LoVo (cell line): Measurements from ENCODE around the gene ASTN2.

Experiments used
- DNase-seq: peaks from one replicate; pipeline ENCODE4 v3.0.0-alpha.2; 2016; ENCODE audit warnings: low spot score

The ASTN2 gene

GRCh38 chr9:117368684-117369230 lies 46.1 kb downstream of the ASTN2 start:
- DNase-seq, result no peak

- DNase-seq, result no peak
These were observed 49.4 kb downstream of the ASTN2 start for GRCh38 chr9:117365438-117365837.

DNA sequence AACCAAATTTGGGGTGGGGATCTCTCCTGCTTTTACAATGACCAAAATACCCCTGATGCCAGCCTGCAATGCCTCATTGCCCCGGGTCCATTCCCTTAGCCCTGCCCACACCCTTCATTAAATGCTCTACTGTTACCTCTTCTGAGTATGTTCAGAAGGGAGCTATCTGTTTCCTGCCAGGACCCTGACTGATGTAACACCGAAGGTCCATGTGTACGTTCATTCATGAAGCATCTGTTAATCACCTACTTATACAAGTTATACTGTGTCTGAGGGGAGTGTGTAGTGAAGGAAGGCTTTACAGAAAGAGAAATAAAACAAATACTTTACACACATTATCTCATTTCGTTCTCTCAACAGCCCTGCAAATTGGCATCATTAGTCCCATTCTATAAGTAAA lies 51.9 kb downstream of the ASTN2 start:
- no peak for DNase-seq

DNA sequence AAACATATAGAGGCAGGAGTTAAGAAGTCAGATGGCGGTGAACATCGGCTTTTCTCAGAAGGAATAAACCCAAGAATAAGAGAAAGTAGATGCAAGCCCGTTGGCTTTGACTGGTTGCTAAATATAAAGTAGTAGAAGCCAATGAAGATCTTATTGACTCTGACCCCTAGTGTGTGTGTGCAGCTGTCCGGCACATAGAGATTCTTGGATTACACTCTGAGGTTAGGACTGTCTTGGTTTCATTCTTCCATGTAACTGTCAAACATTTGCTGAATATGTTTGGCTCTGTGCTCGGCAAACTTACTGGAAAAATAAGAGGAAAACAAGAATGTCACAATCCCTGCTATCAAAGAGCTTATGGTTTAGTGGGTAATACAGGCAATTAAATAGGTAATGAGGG lies 54.9 kb downstream of the ASTN2 start:
- DNase-seq, result no peak

- DNase-seq, result no peak
These were observed 59.3 kb downstream of the ASTN2 start for GRCh38 chr9:117355542-117355941.

DNA sequence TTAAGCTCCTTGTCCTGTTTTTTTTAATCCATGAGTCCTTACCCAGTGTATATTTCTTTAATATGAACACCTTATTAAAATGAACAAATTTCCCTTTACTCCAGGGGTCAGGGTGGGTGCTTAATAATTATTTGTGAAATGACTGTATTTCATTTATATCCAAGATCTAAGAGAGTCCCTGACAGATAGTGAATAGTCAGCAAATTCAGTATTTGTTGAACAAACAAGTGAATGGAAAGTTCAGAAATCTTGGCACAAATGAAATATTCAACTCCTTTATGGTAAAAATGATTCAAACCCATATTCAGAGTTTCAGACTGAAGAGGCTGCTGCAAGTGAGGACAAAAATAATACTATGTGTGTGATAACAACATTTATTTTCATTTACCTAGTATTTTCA lies 59.9 kb downstream of the ASTN2 start:
- no peak for DNase-seq

- no peak for DNase-seq
These were observed 60.5 kb downstream of the ASTN2 start for GRCh38 chr9:117354244-117354847.

DNA sequence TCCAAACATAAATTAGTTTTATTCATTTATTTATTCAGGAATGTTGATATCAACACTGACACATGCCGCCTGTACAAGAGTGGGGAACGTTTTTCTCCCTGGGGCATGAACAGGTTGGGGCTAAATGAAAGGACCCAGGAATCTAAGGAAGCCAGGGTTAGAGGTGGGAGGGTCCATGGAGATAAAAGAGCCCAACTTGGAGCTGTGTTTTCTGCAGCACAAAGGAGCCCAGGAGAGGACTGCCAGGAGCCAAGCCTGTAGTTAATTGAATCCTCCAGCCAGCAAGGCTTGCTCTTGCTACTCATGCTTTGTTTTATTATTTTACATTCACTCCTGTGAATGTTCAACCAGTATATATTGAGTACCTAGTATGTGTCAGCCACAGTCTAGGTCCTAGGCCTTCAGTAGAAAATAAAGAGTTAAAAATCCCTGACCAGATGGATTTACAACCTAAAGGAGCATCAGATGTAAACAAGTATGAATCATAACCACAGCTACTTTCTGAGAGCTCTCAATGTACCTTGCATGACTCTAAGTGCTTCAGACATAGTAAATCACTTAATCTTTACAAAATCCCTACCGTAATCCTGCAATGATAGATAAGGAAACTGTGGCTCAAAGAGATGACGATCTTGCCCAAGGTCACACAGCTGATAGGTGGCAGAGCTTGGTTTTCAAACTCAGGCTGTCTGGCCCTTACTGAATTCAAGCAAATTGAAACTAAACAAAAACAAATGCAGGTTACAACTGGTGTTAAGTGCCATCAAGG lies 69.8 kb downstream of the ASTN2 start:
- no peak for DNase-seq

GRCh38 chr9:117343427-117343826 lies 71.4 kb downstream of the ASTN2 start:
- DNase-seq, result no peak

DNA sequence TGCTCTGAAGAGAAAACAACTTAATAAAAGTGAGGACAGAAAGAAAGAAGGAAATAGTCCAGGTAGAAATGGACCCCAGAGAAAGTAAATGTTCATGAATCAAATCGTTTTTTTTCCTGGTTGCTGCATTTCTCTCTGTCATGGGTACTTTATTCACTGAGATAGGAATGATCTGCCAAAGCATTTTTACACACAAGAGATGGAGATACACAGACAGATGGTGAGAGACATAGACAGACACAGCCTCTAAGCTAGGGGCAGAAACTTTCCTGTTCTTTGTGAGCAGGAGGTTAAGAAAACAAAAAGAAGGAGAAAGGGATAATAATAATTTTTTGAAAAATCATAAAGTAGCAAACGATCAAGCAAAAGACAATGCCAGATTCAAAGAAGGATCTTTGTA lies 73.7 kb downstream of the ASTN2 start:
- DNase-seq, result no peak

DNA sequence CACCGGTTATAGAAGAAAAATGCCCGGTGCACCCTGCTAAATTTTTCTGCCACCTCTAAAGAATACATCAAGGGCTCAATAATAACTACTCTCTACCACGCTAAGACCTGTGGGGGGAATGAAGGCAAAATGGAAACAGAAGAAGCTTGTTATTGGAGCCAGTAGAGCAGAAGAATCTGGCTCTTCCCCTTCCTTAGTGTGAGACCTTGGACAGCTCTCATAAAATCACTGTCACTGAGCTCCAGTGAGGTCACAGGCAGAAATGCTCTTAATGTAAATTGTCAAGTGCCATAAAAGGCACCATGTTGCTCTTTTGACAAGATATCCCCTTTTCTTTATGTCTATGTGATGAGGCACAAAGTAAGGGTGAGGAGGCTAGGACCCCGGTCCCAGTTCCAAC lies 74.4 kb downstream of the ASTN2 start:
- no peak for DNase-seq

- no peak for DNase-seq
These were observed 78.9 kb downstream of the ASTN2 start for GRCh38 chr9:117335837-117336433.

DNA sequence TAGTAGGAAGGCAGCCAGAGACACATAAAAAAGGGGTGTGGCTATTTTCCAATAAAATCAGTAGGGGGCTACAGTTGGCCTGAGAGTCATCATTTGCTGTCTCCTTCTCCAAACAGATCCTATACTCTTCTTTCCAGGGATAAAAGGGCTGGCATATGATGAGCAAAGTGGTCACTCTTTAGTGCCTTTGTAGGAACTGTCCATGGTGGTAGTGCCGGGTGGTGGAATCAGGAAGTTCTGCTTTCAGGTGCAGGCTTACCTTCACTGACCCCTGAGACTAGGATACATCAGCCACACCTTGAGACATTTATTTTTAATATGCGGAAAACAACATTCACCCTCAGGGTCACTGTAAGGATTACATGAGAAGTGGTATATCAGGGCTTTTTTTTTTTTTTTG lies 80.8 kb downstream of the ASTN2 start:
- no peak for DNase-seq

- no peak for DNase-seq
These were observed 89.0 kb downstream of the ASTN2 start for GRCh38 chr9:117325831-117326230.

GRCh38 chr9:117325110-117325731 lies 89.6 kb downstream of the ASTN2 start:
- no peak for DNase-seq

DNA sequence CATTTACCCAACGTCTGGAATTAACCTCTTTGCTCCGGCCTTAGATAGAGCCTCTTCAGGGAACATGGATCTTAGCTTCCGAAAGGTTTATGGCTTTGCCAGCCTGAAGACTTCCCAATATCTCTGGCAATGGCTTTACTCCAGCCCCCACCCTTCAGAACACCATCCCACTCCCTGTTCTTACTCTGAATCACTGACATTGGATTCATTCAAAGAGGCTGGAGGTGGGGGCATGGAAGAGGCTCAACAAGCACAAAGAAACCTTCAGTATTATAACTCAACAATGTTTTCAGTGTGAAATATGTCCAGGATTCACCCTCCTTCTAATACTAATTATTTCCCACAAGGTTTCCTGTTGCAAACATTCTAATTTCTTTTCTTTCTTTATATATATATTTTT lies 91.5 kb downstream of the ASTN2 start:
- DNase-seq, result no peak

- no peak for DNase-seq
These were observed 97.7 kb downstream of the ASTN2 start for GRCh38 chr9:117317192-117317591.

GRCh38 chr9:117315236-117315635 lies 99.6 kb downstream of the ASTN2 start:
- DNase-seq, result no peak

GRCh38 chr9:117313989-117314388 lies 100.9 kb downstream of the ASTN2 start:
- no peak for DNase-seq

DNA sequence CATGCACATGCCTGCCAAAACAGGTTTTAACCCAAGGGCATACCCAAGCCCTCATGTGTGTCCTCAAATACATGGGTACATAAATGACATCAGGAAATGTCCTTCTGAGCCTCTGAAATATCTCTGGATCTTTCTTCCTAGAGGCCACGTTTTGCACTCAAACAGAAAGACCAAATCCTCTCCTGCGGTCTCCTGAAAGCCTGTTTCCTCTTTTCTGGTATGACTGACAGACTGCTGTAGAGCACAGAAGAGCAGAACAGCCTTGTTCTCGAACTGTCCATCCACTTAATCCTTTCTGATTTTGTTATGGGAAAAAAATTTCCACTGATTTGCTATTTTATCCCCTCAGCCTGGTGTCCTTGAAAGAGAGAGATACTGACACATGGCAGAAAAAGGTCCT lies 107.2 kb downstream of the ASTN2 start:
- no peak for DNase-seq

- no peak for DNase-seq
These were observed 108.8 kb downstream of the ASTN2 start for GRCh38 chr9:117306032-117306431.

GRCh38 chr9:117305454-117305853 lies 109.4 kb downstream of the ASTN2 start:
- DNase-seq, result no peak

DNA sequence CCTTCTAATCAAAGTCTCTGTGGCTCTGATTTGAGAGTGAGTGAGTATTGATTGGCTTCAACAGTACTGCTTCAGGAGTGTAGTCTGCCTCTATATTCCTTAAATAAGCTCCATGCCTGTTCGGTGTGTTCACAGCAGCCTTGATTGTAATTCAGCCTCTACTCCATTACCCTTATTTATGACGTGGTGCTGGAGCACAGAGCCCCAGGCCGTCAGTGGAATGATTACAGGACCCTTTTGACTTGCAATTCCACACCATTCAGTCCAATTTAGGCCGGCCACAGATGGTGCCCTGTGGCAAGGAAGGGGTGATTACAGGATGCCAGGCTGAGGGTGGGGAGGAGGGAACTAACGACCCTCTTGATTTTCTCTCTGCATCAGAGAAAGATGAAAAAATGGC lies 110.3 kb downstream of the ASTN2 start:
- no peak for DNase-seq
